Gastroesophageal sphincter (tissue), 3 donors: ENCODE measurements around the gene KCNK17.

Source experiments
- EP300 ChIP-seq: sonication (generic); formaldehyde crosslinking; IDR thresholded peaks from one replicate; pipeline ENCODE4 v1.6.1; 2017; ENCODE audit warnings: antibody characterized with exemption, mild to moderate bottlenecking
- POLR2A ChIP-seq, 2 donors: fragments of 450-650 bp; IDR thresholded peaks; one replicate each; pipeline ENCODE4 v1.6.1; 2017; ENCODE audit warnings: antibody characterized with exemption in 2 of 2, mild to moderate bottlenecking in 2 of 2, moderate library complexity in 1 of 2
- POLR2AphosphoS5 ChIP-seq: sonication (generic); formaldehyde crosslinking; IDR thresholded peaks from one replicate; pipeline ENCODE4 v1.6.1; 2017; ENCODE audit warnings: antibody characterized with exemption
- TF ChIP-seq, protein P1 (sequence below), 4 experiments: fragments of 200-600 bp in 2 of 4; fragments of 450-650 bp in 2 of 4; sonication (generic) in 1 of 4; IDR thresholded peaks; one replicate each; pipeline ENCODE4 v1.5.1; 2017 to 2019; ENCODE audit warnings: antibody characterized with exemption in 4 of 4, mild to moderate bottlenecking in 2 of 4, moderate library complexity in 2 of 4

DNA sequence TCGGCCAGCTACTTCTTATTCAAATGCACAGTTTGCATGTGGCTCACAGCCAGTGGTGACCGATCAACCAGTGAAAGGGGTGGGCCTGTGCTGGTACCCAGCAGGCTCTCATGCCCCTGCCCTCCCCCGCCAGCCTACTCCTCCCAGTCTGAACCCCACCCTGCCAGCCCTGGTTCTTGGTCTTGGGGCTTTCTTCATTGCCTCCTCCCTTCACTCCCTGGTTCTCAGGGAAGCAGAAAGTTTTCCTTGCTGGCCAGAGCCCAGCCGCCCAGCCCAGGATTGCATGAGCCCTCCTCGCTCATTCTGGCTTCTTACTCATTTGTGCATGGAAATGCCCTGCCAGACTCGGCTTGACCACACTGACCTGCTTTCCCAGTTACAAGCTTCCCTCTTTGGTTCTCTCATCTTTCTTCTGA lies 40.8 kb downstream of the KCNK17 start:
- TF ChIP-seq EP300: no peak
- TF ChIP-seq, protein P1, sequence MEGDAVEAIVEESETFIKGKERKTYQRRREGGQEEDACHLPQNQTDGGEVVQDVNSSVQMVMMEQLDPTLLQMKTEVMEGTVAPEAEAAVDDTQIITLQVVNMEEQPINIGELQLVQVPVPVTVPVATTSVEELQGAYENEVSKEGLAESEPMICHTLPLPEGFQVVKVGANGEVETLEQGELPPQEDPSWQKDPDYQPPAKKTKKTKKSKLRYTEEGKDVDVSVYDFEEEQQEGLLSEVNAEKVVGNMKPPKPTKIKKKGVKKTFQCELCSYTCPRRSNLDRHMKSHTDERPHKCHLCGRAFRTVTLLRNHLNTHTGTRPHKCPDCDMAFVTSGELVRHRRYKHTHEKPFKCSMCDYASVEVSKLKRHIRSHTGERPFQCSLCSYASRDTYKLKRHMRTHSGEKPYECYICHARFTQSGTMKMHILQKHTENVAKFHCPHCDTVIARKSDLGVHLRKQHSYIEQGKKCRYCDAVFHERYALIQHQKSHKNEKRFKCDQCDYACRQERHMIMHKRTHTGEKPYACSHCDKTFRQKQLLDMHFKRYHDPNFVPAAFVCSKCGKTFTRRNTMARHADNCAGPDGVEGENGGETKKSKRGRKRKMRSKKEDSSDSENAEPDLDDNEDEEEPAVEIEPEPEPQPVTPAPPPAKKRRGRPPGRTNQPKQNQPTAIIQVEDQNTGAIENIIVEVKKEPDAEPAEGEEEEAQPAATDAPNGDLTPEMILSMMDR (IDR thresholded peaks at IDR 0.05): no peak
- TF ChIP-seq POLR2A (IDR thresholded peaks at IDR 0.05): no peak
- no peak for TF ChIP-seq POLR2AphosphoS5
